HL-60 (cell line): ENCODE results near the gene BANP.
"Not testable (repeated sequence)": the region's sequence is repeated elsewhere in the genome, so short reads cannot be mapped to it uniquely, and the experiment has no call there.

Experiments
- CTCF ChIP-seq: IDR thresholded peaks from one replicate; pipeline ENCODE4 v1.5.1; 2011; ENCODE audit warnings: low read length, control low read depth, inconsistent platforms; ENCODE audit not compliant: insufficient read depth
- GABPA ChIP-seq: IDR thresholded peaks from 2 replicates; pipeline ENCODE4 v1.6.1; 2012; ENCODE audit warnings: low read depth
- POLR2AphosphoS5 ChIP-seq: IDR thresholded peaks from 2 replicates; pipeline ENCODE4 v1.6.1; 2012; ENCODE audit warnings: low read depth
- REST ChIP-seq: IDR thresholded peaks from 2 replicates; pipeline ENCODE4 v1.6.1; 2012; ENCODE audit warnings: low read depth; ENCODE audit not compliant: insufficient replicate concordance
- SPI1 ChIP-seq: IDR thresholded peaks from 2 replicates; pipeline ENCODE4 v1.6.1; 2012; ENCODE audit warnings: low read depth, mild to moderate bottlenecking, borderline replicate concordance

GRCh38 chr16:87932475-87933139 lies 18.6 kb upstream of the BANP start:
- TF ChIP-seq CTCF, REST, GABPA, POLR2AphosphoS5, SPI1: not testable (repeated sequence)
